GM21576 (cell line): ENCODE measurements around the gene ANKFN1.

Experiments used
- ATAC-seq: cut with Tn5 transposase; IDR thresholded peaks from one replicate; pipeline ENCODE4 v1.9.1; 2021; ENCODE audit warnings: mild to moderate bottlenecking, moderate library complexity; ENCODE audit not compliant: unreplicated experiment

The ANKFN1 gene

GRCh38 chr17:56434610-56435009, 281.3 kb downstream of the ANKFN1 start:
- no peak for ATAC-seq

GRCh38 chr17:56436142-56436541, 282.9 kb downstream of the ANKFN1 start:
- no peak for ATAC-seq

- no peak for ATAC-seq
Observed at GRCh38 chr17:56440419-56440818, 287.1 kb downstream of the ANKFN1 start.

GRCh38 chr17:56441308-56441707, 288.0 kb downstream of the ANKFN1 start:
- no peak for ATAC-seq

- ATAC-seq, result no peak
Observed at GRCh38 chr17:56445692-56446411, 292.6 kb downstream of the ANKFN1 start.

- ATAC-seq, result no peak
Observed at GRCh38 chr17:56447171-56447570, 293.9 kb downstream of the ANKFN1 start.

GRCh38 chr17:56448371-56448770, 295.1 kb downstream of the ANKFN1 start:
- ATAC-seq, result no peak

GRCh38 chr17:56449176-56449575, 295.9 kb downstream of the ANKFN1 start:
- no peak for ATAC-seq

GRCh38 chr17:56451629-56452028, 298.4 kb downstream of the ANKFN1 start:
- ATAC-seq, result no peak

- ATAC-seq, result no peak
Observed at GRCh38 chr17:56452461-56452860, 299.2 kb downstream of the ANKFN1 start.

GRCh38 chr17:56457501-56457900, 304.2 kb downstream of the ANKFN1 start:
- ATAC-seq, result no peak

GRCh38 chr17:56465886-56466285, 312.6 kb downstream of the ANKFN1 start:
- no peak for ATAC-seq

- ATAC-seq, result no peak
Observed at GRCh38 chr17:56468840-56469239, 315.6 kb downstream of the ANKFN1 start.

- no peak for ATAC-seq
Observed at GRCh38 chr17:56471696-56472095, 318.4 kb downstream of the ANKFN1 start.

- no peak for ATAC-seq
Observed at GRCh38 chr17:56475116-56475515, 321.8 kb downstream of the ANKFN1 start.

GRCh38 chr17:56478836-56479447, 325.7 kb downstream of the ANKFN1 start:
- no peak for ATAC-seq

- no peak for ATAC-seq
Observed at GRCh38 chr17:56480501-56480900, 327.2 kb downstream of the ANKFN1 start.

GRCh38 chr17:56481659-56482058, 328.4 kb downstream of the ANKFN1 start:
- no peak for ATAC-seq

- ATAC-seq, result no peak
Observed at GRCh38 chr17:56482229-56482628, 329.0 kb downstream of the ANKFN1 start.

GRCh38 chr17:56486732-56487131, 333.5 kb downstream of the ANKFN1 start:
- ATAC-seq, result no peak

- ATAC-seq, result no peak
Observed at GRCh38 chr17:56488800-56489199, 335.5 kb downstream of the ANKFN1 start.

- ATAC-seq, result no peak
Observed at GRCh38 chr17:56489980-56490379, 336.7 kb downstream of the ANKFN1 start.

GRCh38 chr17:56495556-56495955, 342.3 kb downstream of the ANKFN1 start:
- ATAC-seq, result no peak
